Upper lobe of left lung (tissue), 4 donors: ENCODE results near the gene HERPUD1.

Experiments
- EP300 ChIP-seq, 4 donors: sonication (generic); formaldehyde crosslinking; IDR thresholded peaks; one replicate each; pipeline ENCODE4 v1.5.1; 2017; ENCODE audit warnings: antibody characterized with exemption in 4 of 4, control low read depth in 2 of 4
- POLR2A ChIP-seq, 4 donors: fragments of 450-650 bp; IDR thresholded peaks; one replicate each; pipeline ENCODE4 v1.5.1; 2016 to 2017; ENCODE audit warnings: antibody characterized with exemption in 4 of 4, mild to moderate bottlenecking in 2 of 4
- TF ChIP-seq, protein P1 (sequence below), 6 experiments: fragments of 450-650 bp in 4 of 6; fragments of 200-600 bp in 2 of 6; sonication (generic) in 2 of 6; IDR thresholded peaks; one replicate each; pipeline ENCODE4 v1.5.1; 2016 to 2019; ENCODE audit warnings: antibody characterized with exemption in 6 of 6

GRCh38 chr16:56918467-56919012 is 13.4 kb upstream of the HERPUD1 start:
- TF ChIP-seq, protein P1, sequence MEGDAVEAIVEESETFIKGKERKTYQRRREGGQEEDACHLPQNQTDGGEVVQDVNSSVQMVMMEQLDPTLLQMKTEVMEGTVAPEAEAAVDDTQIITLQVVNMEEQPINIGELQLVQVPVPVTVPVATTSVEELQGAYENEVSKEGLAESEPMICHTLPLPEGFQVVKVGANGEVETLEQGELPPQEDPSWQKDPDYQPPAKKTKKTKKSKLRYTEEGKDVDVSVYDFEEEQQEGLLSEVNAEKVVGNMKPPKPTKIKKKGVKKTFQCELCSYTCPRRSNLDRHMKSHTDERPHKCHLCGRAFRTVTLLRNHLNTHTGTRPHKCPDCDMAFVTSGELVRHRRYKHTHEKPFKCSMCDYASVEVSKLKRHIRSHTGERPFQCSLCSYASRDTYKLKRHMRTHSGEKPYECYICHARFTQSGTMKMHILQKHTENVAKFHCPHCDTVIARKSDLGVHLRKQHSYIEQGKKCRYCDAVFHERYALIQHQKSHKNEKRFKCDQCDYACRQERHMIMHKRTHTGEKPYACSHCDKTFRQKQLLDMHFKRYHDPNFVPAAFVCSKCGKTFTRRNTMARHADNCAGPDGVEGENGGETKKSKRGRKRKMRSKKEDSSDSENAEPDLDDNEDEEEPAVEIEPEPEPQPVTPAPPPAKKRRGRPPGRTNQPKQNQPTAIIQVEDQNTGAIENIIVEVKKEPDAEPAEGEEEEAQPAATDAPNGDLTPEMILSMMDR (IDR thresholded peaks at IDR 0.05): no peak
- TF ChIP-seq POLR2A (IDR thresholded peaks at IDR 0.05) (no peak), EP300 (IDR thresholded peaks at IDR 0.05) (no peak)
